Spleen (tissue), 11 donors: ENCODE measurements around the gene ALOXE3. TPM values are rescaled to one million over a fixed set of nuclear protein-coding genes. Genes with fewer than 3 reads are reported as not detected.

Source experiments
- DNase-seq: peaks from one replicate; pipeline ENCODE4 v3.0.0-alpha.2; 2020
- H3K27ac ChIP-seq, 8 donors: fragments of 200-600 bp; sonication (generic) in 7 of 8; 1 replicate in 4 of 8; 2 replicates in 4 of 8; pipeline versions ENCODE4 v1.5.0 to v1.8.0; 2016 to 2021; ENCODE audit warnings: inconsistent platforms in 4 of 8, mild to moderate bottlenecking in 4 of 8, moderate library complexity in 1 of 8
- H3K27me3 ChIP-seq, 7 donors: fragments of 200-600 bp; sonication (generic) in 6 of 7; replicated peaks in 1 of 7; 1 replicate in 4 of 7; 2 replicates in 3 of 7; pipeline versions ENCODE4 v1.5.0 to v1.8.0; 2016 to 2021; ENCODE audit warnings: inconsistent platforms in 3 of 7, mild to moderate bottlenecking in 1 of 7
- H3K36me3 ChIP-seq, 6 donors: fragments of 200-600 bp; sonication (generic) in 5 of 6; 1 replicate in 4 of 6; 2 replicates in 2 of 6; pipeline versions ENCODE4 v1.5.0 to v1.8.0; 2016 to 2021; ENCODE audit warnings: inconsistent platforms in 2 of 6
- H3K4me1 ChIP-seq, 6 donors: fragments of 200-600 bp; sonication (generic) in 5 of 6; 1 replicate in 3 of 6; 2 replicates in 3 of 6; pipeline versions ENCODE4 v1.5.0 to v1.8.0; 2016 to 2021; ENCODE audit warnings: inconsistent platforms in 3 of 6
- H3K4me3 ChIP-seq, 8 donors: fragments of 200-600 bp; sonication (generic) in 7 of 8; 1 replicate in 4 of 8; 2 replicates in 4 of 8; pipeline versions ENCODE4 v1.5.0 to v1.8.0; 2016 to 2021; ENCODE audit warnings: inconsistent platforms in 4 of 8, mild to moderate bottlenecking in 4 of 8, moderate library complexity in 2 of 8
- H3K9me3 ChIP-seq, 8 donors: fragments of 200-600 bp; sonication (generic) in 7 of 8; 1 replicate in 4 of 8; 2 replicates in 4 of 8; pipeline versions ENCODE4 v1.5.0 to v1.8.0; 2016 to 2021; ENCODE audit warnings: inconsistent platforms in 4 of 8
- POLR2A ChIP-seq, 3 donors: fragments of 450-650 bp; IDR thresholded peaks; one replicate each; pipeline ENCODE4 v1.5.1; 2017; ENCODE audit warnings: antibody characterized with exemption in 3 of 3, mild to moderate bottlenecking in 1 of 3
- POLR2AphosphoS5 ChIP-seq, 3 donors: sonication (generic); formaldehyde crosslinking; IDR thresholded peaks; one replicate each; pipeline ENCODE4 v1.5.1; 2017; ENCODE audit warnings: antibody characterized with exemption in 3 of 3
- WGBS, 5 donors: extraction: QIAGEN DNeasy Blood & Tissue Kit in 3 of 5; methylation state at CpG; one replicate each; pipeline versions ENCODE4 v1.1.5 to v1.1.7; 2013 to 2018; 5-methylcytosine and 5-hydroxymethylcytosine counted together
- intact Hi-C: fragments of 100-400 bp; cut with DNase I; formaldehyde crosslinking; loops from one replicate; pipeline ENCODE4 v1.15.0; 2023; ENCODE audit warnings: low total_unique reads
- polyA plus RNA-seq, 3 donors: library from polyadenylated mRNA; stranded (reverse); fragments of 200-250 nt; gene quantifications; one replicate each; pipeline ENCODE4 v1.2.1, GENCODE V29; 2013
- total RNA-seq, 7 donors: library from RNA; depleted of rRNA in 3 of 7; stranded (reverse); fragments of >200 nt in 3 of 7; fragmentation: NEBNext Ultra II Directional in 4 of 7; extraction: Animal tissue kit (Norgen Biotek cat#: 25700) in 4 of 7; gene quantifications; one replicate each; pipeline versions ENCODE4 v1.1.0 to v1.2.1, GENCODE V29; 2016 to 2021
- TF ChIP-seq, protein P1 (sequence below), 11 experiments: fragments of 200-600 bp in 7 of 11; fragments of 450-650 bp in 4 of 11; sonication (generic) in 4 of 11; IDR thresholded peaks in 8 of 11; conservative IDR thresholded peaks in 3 of 11; 1 replicate in 7 of 11; 2 replicates in 4 of 11; pipeline versions ENCODE4 v1.4.0 to v1.8.0; 2016 to 2021; ENCODE audit warnings: antibody characterized with exemption in 11 of 11, inconsistent platforms in 4 of 11, mild to moderate bottlenecking in 1 of 11
- donor health status: healthy with polysubstance abuse.
- donor health status: DM: no; HTN: no; CAD: no; lungs with moderate emphysema.
- donor health status: DM: no; HTN: no; CAD: no.
- donor health status: Bipolar disorder and iron deficiency.
- donor health status: healthy.
- donor health status: DM: no; HTN: no; CAD: no.
- donor health status: DM: yes; HTN: yes; CAD: no.

ALOXE3 gene
- total and polyA plus RNA-seq, 10 donors, result 0.03 TPM; not detected in 9

- DNase-seq, result no peak
- Histone ChIP-seq H3K27ac (peak within 1 kb of the TSS in 1 of 8 donors; percentile 26), H3K4me3 (peak within 1 kb of the TSS; percentile 37 to 86 (median 54)), H3K4me1 (peaks cover 61 to 89% (median 81%) of the 10 kb centered on the region in 6 donors), H3K9me3 (no peaks in the 10 kb centered on the region), H3K27me3 (peaks cover 4 to 88% (median 42%) of the 10 kb centered on the region in 7 donors), H3K36me3 (no peaks in the 10 kb centered on the region)
- 1 to 2% (median 1%) methylated on average over 29 of the region's 29 CpGs for WGBS, 5 donors
- intact Hi-C loops, result no loop called here
- TF ChIP-seq POLR2AphosphoS5 (IDR thresholded peaks at IDR 0.05), result no peak
- no peak for TF ChIP-seq POLR2A (IDR thresholded peaks at IDR 0.05)
- TF ChIP-seq, protein P1, sequence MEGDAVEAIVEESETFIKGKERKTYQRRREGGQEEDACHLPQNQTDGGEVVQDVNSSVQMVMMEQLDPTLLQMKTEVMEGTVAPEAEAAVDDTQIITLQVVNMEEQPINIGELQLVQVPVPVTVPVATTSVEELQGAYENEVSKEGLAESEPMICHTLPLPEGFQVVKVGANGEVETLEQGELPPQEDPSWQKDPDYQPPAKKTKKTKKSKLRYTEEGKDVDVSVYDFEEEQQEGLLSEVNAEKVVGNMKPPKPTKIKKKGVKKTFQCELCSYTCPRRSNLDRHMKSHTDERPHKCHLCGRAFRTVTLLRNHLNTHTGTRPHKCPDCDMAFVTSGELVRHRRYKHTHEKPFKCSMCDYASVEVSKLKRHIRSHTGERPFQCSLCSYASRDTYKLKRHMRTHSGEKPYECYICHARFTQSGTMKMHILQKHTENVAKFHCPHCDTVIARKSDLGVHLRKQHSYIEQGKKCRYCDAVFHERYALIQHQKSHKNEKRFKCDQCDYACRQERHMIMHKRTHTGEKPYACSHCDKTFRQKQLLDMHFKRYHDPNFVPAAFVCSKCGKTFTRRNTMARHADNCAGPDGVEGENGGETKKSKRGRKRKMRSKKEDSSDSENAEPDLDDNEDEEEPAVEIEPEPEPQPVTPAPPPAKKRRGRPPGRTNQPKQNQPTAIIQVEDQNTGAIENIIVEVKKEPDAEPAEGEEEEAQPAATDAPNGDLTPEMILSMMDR (IDR thresholded peaks at IDR 0.05 in 8 of 11, conservative IDR thresholded peaks at IDR 0.05 in 3 of 11), result no peak
Observed at GRCh38 chr17:8123695-8124349, 5.5 kb upstream of the ALOXE3 start, which contains the start of gene HES7. Gene HES7, minus strand, starts transcription at chr17:8124106. Its CDS starts 22 bp downstream, at chr17:8124084.

DNA sequence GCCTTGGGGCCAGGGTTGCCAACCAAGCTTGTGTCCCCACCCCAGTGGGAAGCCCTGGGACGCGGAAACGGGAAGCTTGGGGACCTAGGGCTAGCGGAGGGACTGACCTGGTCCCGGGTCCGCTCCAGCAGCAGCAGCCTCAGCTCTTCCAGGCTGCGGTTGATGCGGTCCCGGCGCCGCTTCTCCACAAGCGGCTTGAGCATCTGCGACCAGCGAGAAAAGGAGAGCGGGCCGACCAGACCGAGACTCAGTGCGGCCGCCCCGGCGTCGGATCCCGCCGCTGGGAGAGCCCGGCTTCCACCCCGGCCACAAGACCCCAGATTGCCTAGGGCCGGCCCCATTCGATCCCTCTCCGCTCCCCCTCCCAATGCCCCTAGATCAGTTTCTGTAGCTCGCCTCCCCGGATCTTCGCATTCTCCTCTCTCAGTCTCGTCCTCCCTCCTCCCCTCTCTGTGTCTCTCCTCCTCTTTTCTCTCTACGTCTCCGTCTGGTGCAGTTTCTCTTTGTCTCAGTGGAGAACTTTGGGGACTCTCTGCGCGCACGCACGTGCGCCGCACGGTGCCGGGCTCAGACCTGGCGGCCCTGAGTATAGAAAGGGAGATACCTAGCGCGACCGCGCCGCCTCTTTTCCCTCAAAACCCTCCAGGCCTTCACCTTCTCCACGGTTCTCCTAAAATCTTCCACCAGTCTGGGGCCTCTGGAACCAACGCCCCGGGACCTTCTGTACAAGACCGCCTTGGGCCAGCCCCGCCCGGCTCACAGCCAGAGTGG lies 4.8 kb upstream of the ALOXE3 start:
- H3K27ac ChIP-seq, result peak overlapping the region in 1 of 8 donors; percentile 3
- no peak for DNase-seq
- TF ChIP-seq POLR2A (IDR thresholded peaks at IDR 0.05), result no peak
- TF ChIP-seq, protein P1 (IDR thresholded peaks at IDR 0.05 in 8 of 11, conservative IDR thresholded peaks at IDR 0.05 in 3 of 11), result no peak
- no peak for TF ChIP-seq POLR2AphosphoS5 (IDR thresholded peaks at IDR 0.05)
- no peaks in the 10 kb centered on the region for H3K9me3 ChIP-seq
- peaks cover 64 to 96% (median 87%) of the 10 kb centered on the region in 6 donors for H3K4me1 ChIP-seq
- H3K27me3 ChIP-seq, result peaks cover 4 to 86% (median 42%) of the 10 kb centered on the region in 7 donors
- peak overlapping the region; percentile 37 to 86 (median 54) for H3K4me3 ChIP-seq
- WGBS, 5 donors, result 0 to 1% (median 1%) methylated on average over 43 to 55 of the region's 55 CpGs
- intact Hi-C loops, result no loop called here
- no peaks in the 10 kb centered on the region for H3K36me3 ChIP-seq

DNA sequence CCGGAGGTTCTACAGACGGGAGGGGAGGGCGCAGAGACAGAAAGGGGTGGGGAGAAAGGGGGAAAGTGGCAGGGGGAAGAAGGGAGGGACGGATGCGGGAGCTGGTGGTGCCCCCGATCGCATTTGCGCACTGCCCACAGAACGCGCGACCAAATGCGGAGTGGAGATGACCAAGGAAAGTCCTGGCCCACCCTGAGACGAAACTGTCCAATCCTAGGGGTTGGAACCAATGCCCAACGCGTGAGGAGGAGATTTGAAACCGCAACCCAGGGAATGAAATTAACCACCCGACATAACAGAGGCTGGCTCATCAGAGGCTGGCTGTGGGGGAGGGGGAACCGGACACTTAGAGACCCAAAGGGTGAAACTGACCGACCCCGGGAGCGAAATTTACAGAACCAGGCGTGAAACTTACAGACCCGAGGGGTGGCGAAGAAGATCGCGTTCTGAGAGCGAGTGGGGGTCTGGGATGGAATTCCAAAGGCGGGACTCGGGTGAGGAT lies 4.2 kb upstream of the ALOXE3 start:
- Histone ChIP-seq H3K36me3 (no peaks in the 10 kb centered on the region), H3K4me3 (peak overlapping the region; percentile 37 to 86 (median 54)), H3K27me3 (peaks cover 4 to 86% (median 43%) of the 10 kb centered on the region in 7 donors), H3K9me3 (no peaks in the 10 kb centered on the region), H3K4me1 (peaks cover 69 to 100% (median 93%) of the 10 kb centered on the region in 6 donors), H3K27ac (no peak overlapping the region)
- intact Hi-C loops, result no loop called here
- 1% methylated on average over 27 to 29 of the region's 29 CpGs for WGBS, 5 donors
- DNase-seq, result no peak
- TF ChIP-seq POLR2A (IDR thresholded peaks at IDR 0.05) (no peak), POLR2AphosphoS5 (IDR thresholded peaks at IDR 0.05) (no peak)
- TF ChIP-seq, protein P1 (IDR thresholded peaks at IDR 0.05 in 8 of 11, conservative IDR thresholded peaks at IDR 0.05 in 3 of 11), result no peak
